A549 (cell line): ENCODE results near the gene ATP10B. TPM values are rescaled to one million over a fixed set of nuclear protein-coding genes. Genes with fewer than 3 reads are reported as not detected.
A peak's percentile ranks its signal among the peaks of the same experiment; 100 is the strongest.

ENCODE experiments used
- ATAC-seq, 2 experiments: fragments of 200-7000 bp in 1 of 2; fragments of >200 bp in 1 of 2; cut with Nextera tagmentation in 1 of 2; cut with Tn5 transposase in 1 of 2; 3 replicates each; pipeline versions ENCODE4 v1.8.0 to v1.9.1; 2018 to 2020; ENCODE audit warnings: mild to moderate bottlenecking in 1 of 2, moderate library complexity in 1 of 2
- CTCF ChIA-PET: fragments of 300-600 bp; sonication (Branson Sonifier 250); formaldehyde crosslinking; extraction: SDS; loops from one replicate; lab custom pipeline; 2021; ENCODE audit warnings: antibody characterized with exemption, inconsistent platforms; lab: Yijun Ruan, JAX
- POLR2A ChIA-PET: fragments of 350-600 bp; formaldehyde crosslinking; extraction: SDS; loops from one replicate; lab custom pipeline; 2021; ENCODE audit warnings: antibody characterized with exemption, inconsistent platforms; lab: Yijun Ruan, JAX
- DNase-seq, 2 experiments: peaks; one replicate each; pipeline versions ENCODE4 v3.0.0 to v3.0.0-alpha.2; 2011 to 2016; ENCODE audit warnings: low read depth in 1 of 2, low spot score in 1 of 2
- FAIRE-seq: peaks from 2 replicates; lab custom pipeline; 2011; peaks lifted over from hg19 to GRCh38; lab: Jason Lieb, UNC
- H3K27ac ChIP-seq, 2 experiments: fragments of >200 bp; sonication (Bioruptor Twin); formaldehyde crosslinking; 3 replicates each; pipeline ENCODE4 v1.5.1; 2016 to 2017
- H3K4me1 ChIP-seq: fragments of >200 bp; sonication (Bioruptor Twin); formaldehyde crosslinking; 3 replicates; pipeline ENCODE4 v1.6.1; 2016
- H3K4me2 ChIP-seq: fragments of >200 bp; sonication (Bioruptor Twin); formaldehyde crosslinking; 3 replicates; pipeline ENCODE4 v1.6.1; 2016
- H3K4me3 ChIP-seq: fragments of >200 bp; sonication (Bioruptor Twin); formaldehyde crosslinking; 3 replicates; pipeline ENCODE4 v1.5.1; 2016
- H3K9me3 ChIP-seq: fragments of >200 bp; sonication (Bioruptor Twin); formaldehyde crosslinking; 3 replicates; pipeline ENCODE4 v1.6.1; 2016
- BHLHE40 ChIP-seq: IDR thresholded peaks from 2 replicates; pipeline ENCODE4 v1.6.1; 2012; ENCODE audit warnings: low read depth, low read length, inconsistent platforms
- CBX2 ChIP-seq: fragments of 200-600 bp; sonication (generic); IDR thresholded peaks from 2 replicates; pipeline ENCODE4 v1.6.1; 2016; ENCODE audit warnings: low read depth, mild to moderate bottlenecking, borderline replicate concordance
- CEBPB ChIP-seq, 2 experiments: fragments of >200 bp in 1 of 2; sonication (Bioruptor Twin) in 1 of 2; formaldehyde crosslinking in 1 of 2; IDR thresholded peaks; 2 replicates each; pipeline ENCODE4 v1.6.1; 2012 to 2016
- CHD2 ChIP-seq: fragments of 150-350 bp; IDR thresholded peaks from 2 replicates; pipeline ENCODE4 v1.6.1; 2014; ENCODE audit warnings: low read length; ENCODE audit not compliant: partially characterized antibody
- ESRRA ChIP-seq: fragments of 150-350 bp; IDR thresholded peaks from 2 replicates; pipeline ENCODE4 v1.6.1; 2014; ENCODE audit warnings: mild to moderate bottlenecking, low read length, borderline replicate concordance
- FOSB ChIP-seq: fragments of 250-450 bp; sonication (Bioruptor Pico); IDR thresholded peaks from 2 replicates; pipeline ENCODE4 v1.5.0; 2020; ENCODE audit warnings: mild to moderate bottlenecking, moderate library complexity
- HEYL ChIP-seq: fragments of 250-450 bp; sonication (Bioruptor Pico); IDR thresholded peaks from 2 replicates; pipeline ENCODE4 v1.8.0; 2021; ENCODE audit warnings: mild to moderate bottlenecking, moderate library complexity
- HOXB13 ChIP-seq: fragments of 250-450 bp; sonication (Bioruptor Pico); IDR thresholded peaks from 2 replicates; pipeline ENCODE4 v1.5.0; 2020; ENCODE audit warnings: low read depth, mild to moderate bottlenecking, moderate library complexity
- HOXB5 ChIP-seq: fragments of 250-450 bp; sonication (Bioruptor Pico); IDR thresholded peaks from 2 replicates; pipeline ENCODE4 v1.5.0; 2020; ENCODE audit warnings: mild to moderate bottlenecking, moderate library complexity
- KDM5A ChIP-seq: fragments of 200-600 bp; sonication (generic); IDR thresholded peaks from 2 replicates; pipeline ENCODE4 v1.6.1; 2016; ENCODE audit warnings: antibody characterized with exemption, mild to moderate bottlenecking
- MAZ ChIP-seq: fragments of 150-350 bp; IDR thresholded peaks from 2 replicates; pipeline ENCODE4 v1.6.1; 2014; ENCODE audit warnings: antibody characterized with exemption, low read depth, low read length, borderline replicate concordance
- RAD21 ChIP-seq, 2 experiments: fragments of >200 bp in 1 of 2; sonication (Bioruptor Twin) in 1 of 2; formaldehyde crosslinking in 1 of 2; IDR thresholded peaks in 1 of 2; conservative IDR thresholded peaks in 1 of 2; 2 replicates in 1 of 2; 3 replicates in 1 of 2; pipeline ENCODE4 v1.6.1; 2012 to 2018; ENCODE audit warnings: inconsistent platforms in 1 of 2
- RARB ChIP-seq: fragments of 250-450 bp; sonication (Bioruptor Pico); IDR thresholded peaks from 2 replicates; pipeline ENCODE4 v1.8.0; 2021; ENCODE audit warnings: mild to moderate bottlenecking, moderate library complexity
- RCOR1 ChIP-seq: fragments of 150-350 bp; IDR thresholded peaks from 2 replicates; pipeline ENCODE4 v1.6.1; 2014; ENCODE audit warnings: antibody characterized with exemption, low read length, low read depth
- TP53 ChIP-seq: fragments of 250-450 bp; sonication (Bioruptor Pico); IDR thresholded peaks from 2 replicates; pipeline ENCODE4 v1.5.0; 2021; ENCODE audit warnings: mild to moderate bottlenecking, moderate library complexity
- ZNF302 ChIP-seq: fragments of 250-450 bp; sonication (Bioruptor Pico); IDR thresholded peaks from 2 replicates; pipeline ENCODE4 v1.9.0; 2021; ENCODE audit warnings: inconsistent platforms, mild to moderate bottlenecking, moderate library complexity
- ZSCAN20 ChIP-seq: fragments of 250-450 bp; sonication (Bioruptor Pico); IDR thresholded peaks from 2 replicates; pipeline ENCODE4 v1.8.0; 2022; ENCODE audit warnings: mild to moderate bottlenecking, moderate library complexity
- WGBS: methylation state at CpG from one replicate; pipeline ENCODE4 v1.1.6; 2017; ENCODE audit errors: missing lambda C conversion rate; 5-methylcytosine and 5-hydroxymethylcytosine counted together
- polyA plus RNA-seq, 4 experiments: library from polyadenylated mRNA; depleted of rRNA in 3 of 4; stranded (reverse); fragments of >200 nt; fragmentation: RNase III in 1 of 4; extraction: RNeasy Plus Mini Kit Qiagen cat#74134 plus additional on column Dnase treatment in 1 of 4; gene quantifications; 2 replicates in 3 of 4; 3 replicates in 1 of 4; pipeline ENCODE4 v1.2.3, GENCODE V29; 2011 to 2017
- TF ChIP-seq, protein P1 (sequence below): fragments of >200 bp; sonication (Bioruptor Twin); formaldehyde crosslinking; IDR thresholded peaks from 3 replicates; pipeline ENCODE4 v1.5.1; 2016
- TF ChIP-seq, protein P2 (sequence below): fragments of 450-650 bp; IDR thresholded peaks from 2 replicates; pipeline ENCODE4 v1.6.1; 2014; ENCODE audit warnings: antibody characterized with exemption
- TF ChIP-seq, protein P3 (sequence below): fragments of 250-450 bp; sonication (Bioruptor Pico); IDR thresholded peaks from 2 replicates; pipeline ENCODE4 v1.5.0; 2021; ENCODE audit warnings: mild to moderate bottlenecking, moderate library complexity, borderline replicate concordance

ATP10B gene
- polyA plus RNA-seq, 2 of the 4 experiments (the other 2 are of a cell fraction): not detected

DNA sequence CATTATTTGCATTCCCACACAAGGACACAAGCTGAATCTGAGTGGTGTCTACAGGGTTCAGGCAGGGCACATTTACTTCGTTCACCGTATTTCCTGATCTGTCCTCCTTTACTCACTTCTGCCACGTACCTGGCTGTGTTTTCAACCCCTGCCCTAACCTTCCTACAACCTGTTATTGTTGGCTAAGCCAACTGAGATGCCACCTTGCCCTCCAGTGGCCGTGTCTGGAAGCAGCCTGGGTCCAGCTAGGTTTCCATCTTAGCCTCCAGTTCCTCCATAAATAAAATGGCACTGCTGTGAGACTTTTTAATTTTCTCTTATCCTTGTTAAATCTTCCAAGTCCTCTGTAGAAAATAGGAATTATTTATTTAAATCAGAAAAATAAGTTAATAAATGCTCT, 64.8 kb downstream of the ATP10B start:
- ATAC-seq (peak in 1 of 2 experiments; percentile 64; a peak in 2 of 6 replicates), DNase-seq (peak; percentile 6 to 27), FAIRE-seq (no peak)
- Histone ChIP-seq H3K9me3 (no peaks in the 10 kb centered on the region), H3K27ac (no peak overlapping the region), H3K4me2 (no peak overlapping the region), H3K4me3 (no peak overlapping the region), H3K4me1 (no peaks in the 10 kb centered on the region)
- 6% methylated on average over 4 of the region's 4 CpGs for WGBS
- ChIA-PET POLR2A (no interaction called here), CTCF (interaction anchor here (1.2 to 1.5 kb wide), 6 partner anchors 10 to 349 kb away, joined by 3 to 4 read pairs (median 3); no protein-coding TSS in a partner anchor)
- TF ChIP-seq, protein P1, sequence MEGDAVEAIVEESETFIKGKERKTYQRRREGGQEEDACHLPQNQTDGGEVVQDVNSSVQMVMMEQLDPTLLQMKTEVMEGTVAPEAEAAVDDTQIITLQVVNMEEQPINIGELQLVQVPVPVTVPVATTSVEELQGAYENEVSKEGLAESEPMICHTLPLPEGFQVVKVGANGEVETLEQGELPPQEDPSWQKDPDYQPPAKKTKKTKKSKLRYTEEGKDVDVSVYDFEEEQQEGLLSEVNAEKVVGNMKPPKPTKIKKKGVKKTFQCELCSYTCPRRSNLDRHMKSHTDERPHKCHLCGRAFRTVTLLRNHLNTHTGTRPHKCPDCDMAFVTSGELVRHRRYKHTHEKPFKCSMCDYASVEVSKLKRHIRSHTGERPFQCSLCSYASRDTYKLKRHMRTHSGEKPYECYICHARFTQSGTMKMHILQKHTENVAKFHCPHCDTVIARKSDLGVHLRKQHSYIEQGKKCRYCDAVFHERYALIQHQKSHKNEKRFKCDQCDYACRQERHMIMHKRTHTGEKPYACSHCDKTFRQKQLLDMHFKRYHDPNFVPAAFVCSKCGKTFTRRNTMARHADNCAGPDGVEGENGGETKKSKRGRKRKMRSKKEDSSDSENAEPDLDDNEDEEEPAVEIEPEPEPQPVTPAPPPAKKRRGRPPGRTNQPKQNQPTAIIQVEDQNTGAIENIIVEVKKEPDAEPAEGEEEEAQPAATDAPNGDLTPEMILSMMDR: 0 out of 3 replicates have a peak, but pooled peaks have one; percentile 7
- peak in 1 of 2 experiments; percentile 31; a peak in 2 of 5 replicates for TF ChIP-seq RAD21 (conservative IDR thresholded peaks at IDR 0.05 in 1 of 2, IDR thresholded peaks at IDR 0.05 in 1 of 2)
- no peak for TF ChIP-seq HEYL

DNA sequence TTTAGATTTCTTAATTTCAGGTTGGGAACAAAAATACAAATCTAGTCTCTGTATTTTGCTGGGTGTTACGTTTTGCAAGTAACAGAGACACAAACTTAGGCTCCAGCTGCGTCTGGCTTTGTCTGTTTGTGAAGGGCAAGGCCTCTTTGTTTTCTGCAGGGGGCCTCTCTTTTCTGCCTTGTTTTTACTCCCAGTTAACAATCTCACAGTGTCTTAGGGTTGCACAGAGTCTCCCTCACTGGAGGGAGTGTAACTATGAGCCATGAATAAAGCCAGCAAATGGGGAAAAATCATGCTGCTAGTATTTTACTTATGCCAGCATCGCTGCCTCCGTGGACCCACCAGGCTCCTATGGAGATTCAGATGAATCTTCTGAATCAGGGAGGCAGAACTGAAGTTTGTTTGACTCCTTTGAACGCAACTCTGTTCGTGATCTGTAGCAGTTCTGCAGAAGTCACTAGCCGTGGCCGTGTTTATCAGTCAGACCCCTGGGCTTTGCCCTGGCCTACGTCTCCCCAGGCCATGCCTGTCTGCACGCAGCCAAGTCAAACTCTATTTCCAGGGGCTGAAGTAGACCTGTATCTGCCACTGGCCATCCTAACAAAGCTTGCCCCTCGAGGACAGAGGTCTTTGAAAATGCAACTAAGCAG, 77.2 kb downstream of the ATP10B start:
- DNase-seq (no peak), FAIRE-seq (no peak), ATAC-seq (no peak)
- ChIA-PET POLR2A (no interaction called here), CTCF (no interaction called here)
- Histone ChIP-seq H3K4me3 (no peak overlapping the region), H3K4me2 (no peak overlapping the region), H3K9me3 (no peaks in the 10 kb centered on the region), H3K4me1 (no peaks in the 10 kb centered on the region), H3K27ac (no peak overlapping the region)
- whole genome bisulfite sequencing: 7% methylated on average over 10 of the region's 11 CpGs
- TF ChIP-seq, protein P2, sequence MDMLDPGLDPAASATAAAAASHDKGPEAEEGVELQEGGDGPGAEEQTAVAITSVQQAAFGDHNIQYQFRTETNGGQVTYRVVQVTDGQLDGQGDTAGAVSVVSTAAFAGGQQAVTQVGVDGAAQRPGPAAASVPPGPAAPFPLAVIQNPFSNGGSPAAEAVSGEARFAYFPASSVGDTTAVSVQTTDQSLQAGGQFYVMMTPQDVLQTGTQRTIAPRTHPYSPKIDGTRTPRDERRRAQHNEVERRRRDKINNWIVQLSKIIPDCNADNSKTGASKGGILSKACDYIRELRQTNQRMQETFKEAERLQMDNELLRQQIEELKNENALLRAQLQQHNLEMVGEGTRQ: no peak
- no peak for TF ChIP-seq ESRRA
- no peak for TF ChIP-seq MAZ
- TF ChIP-seq CHD2: no peak
- TF ChIP-seq CEBPB (IDR thresholded peaks at IDR 0.05): no peak
- TF ChIP-seq HOXB13 (CRISPR knock-in tag): no peak
- TF ChIP-seq KDM5A: no peak
- no peak for TF ChIP-seq RARB (CRISPR knock-in tag)
- TF ChIP-seq BHLHE40: no peak
- no peak for TF ChIP-seq FOSB (CRISPR knock-in tag)
- TF ChIP-seq RCOR1: no peak
- TF ChIP-seq ZSCAN20 (CRISPR knock-in tag): no peak
- TF ChIP-seq CBX2: no peak
- TF ChIP-seq, protein P3, sequence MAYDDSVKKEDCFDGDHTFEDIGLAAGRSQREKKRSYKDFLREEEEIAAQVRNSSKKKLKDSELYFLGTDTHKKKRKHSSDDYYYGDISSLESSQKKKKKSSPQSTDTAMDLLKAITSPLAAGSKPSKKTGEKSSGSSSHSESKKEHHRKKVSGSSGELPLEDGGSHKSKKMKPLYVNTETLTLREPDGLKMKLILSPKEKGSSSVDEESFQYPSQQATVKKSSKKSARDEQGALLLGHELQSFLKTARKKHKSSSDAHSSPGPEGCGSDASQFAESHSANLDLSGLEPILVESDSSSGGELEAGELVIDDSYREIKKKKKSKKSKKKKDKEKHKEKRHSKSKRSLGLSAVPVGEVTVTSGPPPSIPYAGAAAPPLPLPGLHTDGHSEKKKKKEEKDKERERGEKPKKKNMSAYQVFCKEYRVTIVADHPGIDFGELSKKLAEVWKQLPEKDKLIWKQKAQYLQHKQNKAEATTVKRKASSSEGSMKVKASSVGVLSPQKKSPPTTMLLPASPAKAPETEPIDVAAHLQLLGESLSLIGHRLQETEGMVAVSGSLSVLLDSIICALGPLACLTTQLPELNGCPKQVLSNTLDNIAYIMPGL (CRISPR knock-in tag): no peak
- TF ChIP-seq HOXB5 (CRISPR knock-in tag): no peak
- TF ChIP-seq ZNF302: no peak
- no peak for TF ChIP-seq TP53 (CRISPR knock-in tag)
